Heart left ventricle (tissue), 16 donors: Measurements from ENCODE around the gene ZNF865. TPM values are rescaled to one million over a fixed set of nuclear protein-coding genes. Genes with fewer than 3 reads are reported as not detected.

Experiments used
- ATAC-seq, 4 donors: fragments of 200-7000 bp; cut with Tn5 transposase; one replicate each; pipeline ENCODE4 v1.9.1; 2020 to 2022; ENCODE audit warnings: moderate library complexity in 4 of 4, mild to moderate bottlenecking in 3 of 4, moderate number of reproducible peaks in 1 of 4
- DNase-seq, 5 donors: peaks; one replicate each; pipeline ENCODE4 v3.0.0-alpha.2; 2020
- H3K27ac ChIP-seq, 12 donors: fragments of 200-600 bp; sonication (generic) in 4 of 12; one replicate each; pipeline versions ENCODE4 v1.5.0 to v1.8.0; 2016 to 2022; ENCODE audit warnings: mild to moderate bottlenecking in 2 of 12
- H3K27me3 ChIP-seq, 9 donors: fragments of 200-600 bp; sonication (generic) in 2 of 9; one replicate each; pipeline versions ENCODE4 v1.5.1 to v1.8.0; 2016 to 2022; ENCODE audit warnings: mild to moderate bottlenecking in 3 of 9
- H3K36me3 ChIP-seq, 9 donors: fragments of 200-600 bp; sonication (generic) in 2 of 9; one replicate each; pipeline versions ENCODE4 v1.5.0 to v1.8.0; 2018 to 2022; ENCODE audit warnings: mild to moderate bottlenecking in 2 of 9
- H3K4me1 ChIP-seq, 12 donors: fragments of 200-600 bp; sonication (generic) in 4 of 12; one replicate each; pipeline versions ENCODE4 v1.5.0 to v1.8.0; 2016 to 2022; ENCODE audit warnings: mild to moderate bottlenecking in 3 of 12
- H3K4me3 ChIP-seq, 12 donors: fragments of 200-600 bp; sonication (generic) in 4 of 12; one replicate each; pipeline versions ENCODE4 v1.5.0 to v1.8.0; 2017 to 2022; ENCODE audit warnings: mild to moderate bottlenecking in 9 of 12, moderate library complexity in 4 of 12
- H3K9me3 ChIP-seq, 12 donors: fragments of 200-600 bp; sonication (generic) in 4 of 12; one replicate each; pipeline versions ENCODE4 v1.5.0 to v1.8.0; 2016 to 2022; ENCODE audit warnings: mild to moderate bottlenecking in 1 of 12
- CTCF ChIP-seq, 12 donors: fragments of 200-600 bp; sonication (generic) in 4 of 12; IDR thresholded peaks; one replicate each; pipeline versions ENCODE4 v1.5.0 to v1.8.0; 2018 to 2022; ENCODE audit warnings: antibody characterized with exemption in 12 of 12, mild to moderate bottlenecking in 5 of 12
- POLR2A ChIP-seq, 2 donors: fragments of 450-650 bp; IDR thresholded peaks; one replicate each; pipeline ENCODE4 v1.6.1; 2017; ENCODE audit warnings: antibody characterized with exemption in 2 of 2, mild to moderate bottlenecking in 2 of 2, moderate library complexity in 2 of 2
- whole genome bisulfite sequencing, 4 donors: extraction: QIAGEN DNeasy Blood & Tissue Kit in 2 of 4; methylation state at CpG; one replicate each; pipeline versions ENCODE4 v1.1.5 to v1.1.7; 2013 to 2018; 5-methylcytosine and 5-hydroxymethylcytosine counted together
- intact Hi-C, 10 donors: fragments of 100-400 bp; cut with DNase I; formaldehyde crosslinking; loops; one replicate each; pipeline versions ENCODE4 v1.11.1 to v1.14.2; 2022
- polyA plus RNA-seq, 2 donors: library from polyadenylated mRNA; stranded (reverse); fragments of 200-250 nt; gene quantifications; one replicate each; pipeline ENCODE4 v1.2.3, GENCODE V29; 2013
- total RNA-seq, 9 donors: library from RNA; depleted of rRNA in 2 of 9; stranded (reverse); fragments of >200 nt in 2 of 9; fragmentation: NEBNext Ultra II Directional in 3 of 9; extraction: Animal tissue kit (Norgen Biotek cat#: 25700) in 3 of 9; gene quantifications; one replicate each; pipeline versions ENCODE4 v1.1.0 to v1.2.4, GENCODE V29; 2016 to 2023
- donor health status: ischemic (EF 13 %, LVEDD 7.1; RV severe dilation, severe dysfunction).
- donor health status: healthy with polysubstance abuse.
- donor health status: DM: no; HTN: yes; CAD: no.
- donor health status: DM: no; HTN: no; CAD: no.
- donor health status: ischemic (EF 25% LVEDD 6.9; RV normal size, moderate dysfunction).
- donor health status: ischemic (EF 25% LVEDD 5.7; RV mildly dilated, moderate dysfunction).
- donor health status: healthy.
- donor health status: DM: yes; HTN: yes; CAD: no.
- donor health status: ischemic (EF 35%, LVEDD 5.7; RV mildly dilated, moderate dysfunction).
- donor health status: nonischemic (EF 11% LVEDD 7.7; RV severe dilation, severe dysfunction).
- donor health status: DM: yes; HTN: yes; CAD: no.
- donor health status: PGD.
- donor health status: ischemic (EF 29% LVEDD 5.4; RV normal size, mild dysfunction).
- donor health status: nonischemic (EF 23%, LVEDD 6.1; RV moderate dilation, normal function).

Gene ZNF865
- total and polyA plus RNA-seq, 11 donors: 11.4 to 24.3 (median 14.2) TPM

DNA sequence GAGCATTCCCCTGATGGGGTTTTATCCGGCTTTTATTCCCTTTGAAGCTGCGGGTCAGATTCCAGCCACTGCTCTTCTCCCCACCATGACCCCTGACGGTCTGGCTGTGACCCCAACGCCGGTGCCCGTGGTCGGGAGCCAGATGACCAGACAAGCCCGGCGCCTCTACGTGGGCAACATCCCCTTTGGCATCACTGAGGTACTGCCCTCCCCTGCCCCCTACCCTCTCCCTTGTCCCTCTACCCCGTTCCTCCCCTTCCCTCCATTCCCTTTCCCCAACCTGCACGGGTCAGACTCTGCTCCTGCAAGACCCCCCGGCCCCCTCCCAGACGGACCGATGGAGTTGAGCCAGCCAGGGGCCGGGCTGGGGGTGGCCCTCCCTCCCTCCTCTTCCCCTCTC is 55.5 kb downstream of the ZNF865 start:
- no peak overlapping the region for H3K4me3 ChIP-seq
- no peaks in the 10 kb centered on the region for H3K9me3 ChIP-seq
- H3K36me3 ChIP-seq: peaks cover 3 to 72% (median 65%) of the 10 kb centered on the region in 9 donors
- no peak for TF ChIP-seq POLR2A (IDR thresholded peaks at IDR 0.05)
- no peak for TF ChIP-seq CTCF (IDR thresholded peaks at IDR 0.05)
- H3K27me3 ChIP-seq: no peaks in the 10 kb centered on the region
- no peak overlapping the region for H3K27ac ChIP-seq
- intact Hi-C loops: no loop called here
- no peak for ATAC-seq
- no peak for DNase-seq
- H3K4me1 ChIP-seq: peaks cover 12 to 50% (median 38%) of the 10 kb centered on the region in 12 donors
- WGBS, 4 donors: 70 to 78% (median 74%) methylated on average over 16 of the region's 16 CpGs

- TF ChIP-seq POLR2A (IDR thresholded peaks at IDR 0.05): no peak
- TF ChIP-seq CTCF (IDR thresholded peaks at IDR 0.05): no peak
- DNase-seq (no peak), ATAC-seq (no peak)
- Histone ChIP-seq H3K27me3 (no peaks in the 10 kb centered on the region), H3K4me1 (peaks cover 8 to 47% (median 30%) of the 10 kb centered on the region in 12 donors), H3K36me3 (peaks cover 3 to 80% (median 73%) of the 10 kb centered on the region in 9 donors), H3K4me3 (no peak overlapping the region), H3K9me3 (no peaks in the 10 kb centered on the region), H3K27ac (no peak overlapping the region)
- 60 to 63% (median 62%) methylated on average over 7 of the region's 7 CpGs for WGBS, 4 donors
- intact Hi-C loops: no loop called here
Observed at GRCh38 chr19:55661826-55662225, 56.4 kb downstream of the ZNF865 start.

DNA sequence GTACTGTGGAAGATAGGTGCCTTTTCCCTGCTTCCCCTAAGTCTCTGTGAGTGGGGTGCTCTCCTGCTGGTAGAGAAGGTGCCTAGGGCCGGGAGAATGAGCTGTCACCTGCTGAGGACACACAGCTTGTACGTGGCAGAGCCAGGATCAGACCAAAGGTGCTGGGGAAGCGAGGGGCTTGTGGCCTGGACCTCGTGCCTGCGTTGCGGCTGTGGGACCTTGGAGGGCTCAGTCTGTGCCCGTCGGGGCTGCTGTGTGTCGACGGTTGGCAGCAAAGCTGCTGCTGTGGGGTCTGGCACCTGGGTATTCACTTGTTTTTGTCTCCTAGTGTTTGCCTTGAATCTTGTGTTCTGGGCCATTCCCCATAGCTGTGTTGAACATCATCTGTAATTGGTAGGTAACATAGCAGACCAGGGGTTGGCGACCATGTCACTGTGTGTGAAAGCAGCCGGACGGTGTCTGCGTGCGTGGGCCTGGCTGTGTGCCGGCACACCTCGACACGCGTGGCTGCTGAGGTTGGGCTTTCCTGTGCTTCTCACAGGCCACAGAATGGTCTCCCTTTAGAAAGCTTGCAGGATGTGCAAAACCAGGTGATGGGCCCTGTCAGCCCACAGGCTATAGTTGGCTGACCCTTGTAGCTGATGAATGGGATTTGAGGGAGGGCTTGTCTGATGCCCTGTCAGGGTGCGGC is 58.5 kb downstream of the ZNF865 start:
- H3K4me3 ChIP-seq: no peak overlapping the region
- DNase-seq: no peak
- peaks cover 0 to 39% (median 10%) of the 10 kb centered on the region in 12 donors for H3K4me1 ChIP-seq
- ATAC-seq: no peak
- peaks cover 3 to 97% (median 94%) of the 10 kb centered on the region in 9 donors for H3K36me3 ChIP-seq
- H3K27ac ChIP-seq: no peak overlapping the region
- H3K27me3 ChIP-seq: no peaks in the 10 kb centered on the region
- H3K9me3 ChIP-seq: no peaks in the 10 kb centered on the region
- intact Hi-C loops: no loop called here
- TF ChIP-seq POLR2A (IDR thresholded peaks at IDR 0.05) (no peak), CTCF (IDR thresholded peaks at IDR 0.05) (no peak)
- WGBS, 4 donors: 82 to 92% (median 89%) methylated on average over 19 to 20 of the region's 20 CpGs

GRCh38 chr19:55666343-55667005 is 61.0 kb downstream of the ZNF865 start:
- ATAC-seq: no peak
- no peaks in the 10 kb centered on the region for H3K9me3 ChIP-seq
- 81 to 89% (median 84%) methylated on average over 12 of the region's 12 CpGs for WGBS, 4 donors
- peaks cover 3 to 94% (median 93%) of the 10 kb centered on the region in 9 donors for H3K36me3 ChIP-seq
- TF ChIP-seq CTCF (IDR thresholded peaks at IDR 0.05): no peak
- no peak for TF ChIP-seq POLR2A (IDR thresholded peaks at IDR 0.05)
- no peak overlapping the region for H3K27ac ChIP-seq
- no peaks in the 10 kb centered on the region for H3K27me3 ChIP-seq
- DNase-seq: no peak
- intact Hi-C loops: no loop called here
- H3K4me1 ChIP-seq: peaks cover 0 to 31% (median 0%) of the 10 kb centered on the region in 12 donors
- no peak overlapping the region for H3K4me3 ChIP-seq
